K562 (cell line): Measurements from ENCODE around the gene RASEF. TPM values are rescaled to one million over a fixed set of nuclear protein-coding genes. Genes with fewer than 3 reads are reported as not detected.

Experiments
- CCNT2 ChIP-seq: IDR thresholded peaks from 2 replicates; pipeline ENCODE4 v1.6.1; 2011; ENCODE audit warnings: borderline replicate concordance, low read depth, mild to moderate bottlenecking, moderate library complexity, mixed read lengths, low read length; ENCODE audit not compliant: insufficient read length; ENCODE audit errors: extremely low read depth
- CHD4 ChIP-seq: fragments of 200-600 bp; sonication (generic); IDR thresholded peaks from 3 replicates; pipeline ENCODE4 v1.6.1; 2012; ENCODE audit warnings: low read depth, mild to moderate bottlenecking, mixed read lengths, low read length, inconsistent platforms; ENCODE audit not compliant: insufficient read depth, insufficient replicate concordance, poor library complexity, severe bottlenecking
- EWSR1 ChIP-seq: fragments of 450-650 bp; IDR thresholded peaks from 2 replicates; pipeline ENCODE4 v1.6.1; 2018; ENCODE audit warnings: borderline replicate concordance, mild to moderate bottlenecking, low read depth, moderate library complexity; ENCODE audit not compliant: partially characterized antibody
- FOXJ2 ChIP-seq: fragments of 200-800 bp; sonication (Bioruptor generic); IDR thresholded peaks from 2 replicates; pipeline ENCODE4 v1.6.1; 2016; ENCODE audit warnings: missing genetic modification characterization, missing compliant biosample characterization
- KDM2B ChIP-seq: fragments of 250-450 bp; sonication (Bioruptor Pico); IDR thresholded peaks from 2 replicates; pipeline ENCODE4 v1.8.0; 2021; ENCODE audit warnings: mild to moderate bottlenecking, moderate library complexity
- PCBP1 ChIP-seq: fragments of 200-400 bp; formaldehyde crosslinking; IDR thresholded peaks from 2 replicates; pipeline ENCODE4 v1.6.1; 2018; ENCODE audit warnings: mild to moderate bottlenecking, low read depth, low read length; ENCODE audit not compliant: poor library complexity, severe bottlenecking
- PHF8 ChIP-seq: fragments of 200-600 bp; sonication (generic); IDR thresholded peaks from 2 replicates; pipeline ENCODE4 v1.6.1; 2012; ENCODE audit warnings: mixed run types, mild to moderate bottlenecking, inconsistent platforms, low read length, moderate library complexity, borderline replicate concordance
- SRSF1 ChIP-seq: fragments of 200-400 bp; formaldehyde crosslinking; IDR thresholded peaks from 2 replicates; pipeline ENCODE4 v1.6.1; 2017; ENCODE audit warnings: mild to moderate bottlenecking, low read depth, low read length, moderate library complexity
- TBP ChIP-seq: optimal IDR thresholded peaks from 2 replicates; pipeline ENCODE3; 2011; ENCODE audit warnings: low read depth, low read length, improper control_type of control experiment
- ZNF134 ChIP-seq: fragments of 250-450 bp; sonication (Bioruptor Pico); conservative IDR thresholded peaks from 2 replicates; pipeline ENCODE4 v1.4.0; 2020
- ZNF253 ChIP-seq: fragments of 250-450 bp; sonication (Bioruptor Pico); conservative IDR thresholded peaks from 2 replicates; pipeline ENCODE4 v1.6.1; 2021; ENCODE audit warnings: mild to moderate bottlenecking
- polyA plus RNA-seq, 8 experiments: library from polyadenylated mRNA; depleted of rRNA in 4 of 8; stranded (reverse) in 5 of 8; unstranded in 3 of 8; fragments of >200 nt; fragmentation: Nextera tagmentation in 2 of 8; fragmentation: Illumina TruSeq in 1 of 8; extraction: Ambion mirVana in 2 of 8; extraction: Trizol in 1 of 8; gene quantifications; 2 replicates each; pipeline versions ENCODE4 v1.2.1 to v1.2.3, GENCODE V29; 2011 to 2014; ENCODE audit warnings: inconsistent platforms in 1 of 8, missing spikeins in 1 of 8
- total RNA-seq, 7 experiments: library from RNA; depleted of rRNA in 6 of 7; stranded (reverse); fragments of >200 nt in 6 of 7; fragmentation: Illumina TruSeq in 2 of 7; extraction: Trizol in 2 of 7; gene quantifications; 2 replicates each; pipeline versions ENCODE4 v1.2.1 to v1.2.3, GENCODE V29; 2011 to 2021; ENCODE audit warnings: low replicate concordance in 1 of 7
- TF ChIP-seq, protein P1 (sequence below): fragments of 200-800 bp; sonication (Bioruptor generic); IDR thresholded peaks from 2 replicates; pipeline ENCODE4 v1.6.1; 2016; ENCODE audit warnings: missing genetic modification characterization, missing compliant biosample characterization
- TF ChIP-seq, protein P2 (sequence below): IDR thresholded peaks from 2 replicates; pipeline ENCODE4 v1.6.1; 2011; ENCODE audit not compliant: insufficient read length; ENCODE audit errors: extremely low read depth

Gene RASEF
- total and polyA plus RNA-seq, 9 of the 15 experiments (the other 6 are each of a cell fraction or from before 2014, with no cell fraction given) = 0.01 to 0.18 (median 0.11) TPM; not detected in 4

DNA sequence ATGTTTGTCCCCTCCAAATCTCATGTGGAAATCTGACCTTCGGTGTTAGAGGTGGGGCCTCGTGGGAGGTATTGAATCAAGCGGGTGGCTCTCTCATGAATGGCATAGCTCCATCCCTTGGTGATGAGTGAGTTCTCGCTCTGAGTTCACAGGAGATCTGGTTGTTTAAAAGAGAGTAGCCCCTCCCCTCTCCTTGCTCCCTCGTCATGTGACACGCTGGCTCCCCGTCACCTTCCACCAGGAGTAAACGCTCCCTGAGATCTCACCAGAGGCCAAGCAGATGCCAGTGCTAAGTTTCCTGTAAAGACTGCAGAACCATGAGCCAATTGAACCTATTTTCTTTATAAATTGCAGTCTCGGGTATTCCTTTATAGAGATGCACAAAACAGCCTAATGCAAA lies 74.5 kb downstream of the RASEF start (continued):
- TF ChIP-seq CHD4 (no peak), PHF8 (no peak), ZNF134 (CRISPR knock-in tag) (no peak), KDM2B (CRISPR knock-in tag) (no peak), TBP (no peak), SRSF1 (no peak), FOXJ2 (tag) (no peak), ZNF253 (CRISPR knock-in tag) (no peak), EWSR1 (no peak), PCBP1 (no peak), CCNT2 (no peak)
- TF ChIP-seq, protein P1, sequence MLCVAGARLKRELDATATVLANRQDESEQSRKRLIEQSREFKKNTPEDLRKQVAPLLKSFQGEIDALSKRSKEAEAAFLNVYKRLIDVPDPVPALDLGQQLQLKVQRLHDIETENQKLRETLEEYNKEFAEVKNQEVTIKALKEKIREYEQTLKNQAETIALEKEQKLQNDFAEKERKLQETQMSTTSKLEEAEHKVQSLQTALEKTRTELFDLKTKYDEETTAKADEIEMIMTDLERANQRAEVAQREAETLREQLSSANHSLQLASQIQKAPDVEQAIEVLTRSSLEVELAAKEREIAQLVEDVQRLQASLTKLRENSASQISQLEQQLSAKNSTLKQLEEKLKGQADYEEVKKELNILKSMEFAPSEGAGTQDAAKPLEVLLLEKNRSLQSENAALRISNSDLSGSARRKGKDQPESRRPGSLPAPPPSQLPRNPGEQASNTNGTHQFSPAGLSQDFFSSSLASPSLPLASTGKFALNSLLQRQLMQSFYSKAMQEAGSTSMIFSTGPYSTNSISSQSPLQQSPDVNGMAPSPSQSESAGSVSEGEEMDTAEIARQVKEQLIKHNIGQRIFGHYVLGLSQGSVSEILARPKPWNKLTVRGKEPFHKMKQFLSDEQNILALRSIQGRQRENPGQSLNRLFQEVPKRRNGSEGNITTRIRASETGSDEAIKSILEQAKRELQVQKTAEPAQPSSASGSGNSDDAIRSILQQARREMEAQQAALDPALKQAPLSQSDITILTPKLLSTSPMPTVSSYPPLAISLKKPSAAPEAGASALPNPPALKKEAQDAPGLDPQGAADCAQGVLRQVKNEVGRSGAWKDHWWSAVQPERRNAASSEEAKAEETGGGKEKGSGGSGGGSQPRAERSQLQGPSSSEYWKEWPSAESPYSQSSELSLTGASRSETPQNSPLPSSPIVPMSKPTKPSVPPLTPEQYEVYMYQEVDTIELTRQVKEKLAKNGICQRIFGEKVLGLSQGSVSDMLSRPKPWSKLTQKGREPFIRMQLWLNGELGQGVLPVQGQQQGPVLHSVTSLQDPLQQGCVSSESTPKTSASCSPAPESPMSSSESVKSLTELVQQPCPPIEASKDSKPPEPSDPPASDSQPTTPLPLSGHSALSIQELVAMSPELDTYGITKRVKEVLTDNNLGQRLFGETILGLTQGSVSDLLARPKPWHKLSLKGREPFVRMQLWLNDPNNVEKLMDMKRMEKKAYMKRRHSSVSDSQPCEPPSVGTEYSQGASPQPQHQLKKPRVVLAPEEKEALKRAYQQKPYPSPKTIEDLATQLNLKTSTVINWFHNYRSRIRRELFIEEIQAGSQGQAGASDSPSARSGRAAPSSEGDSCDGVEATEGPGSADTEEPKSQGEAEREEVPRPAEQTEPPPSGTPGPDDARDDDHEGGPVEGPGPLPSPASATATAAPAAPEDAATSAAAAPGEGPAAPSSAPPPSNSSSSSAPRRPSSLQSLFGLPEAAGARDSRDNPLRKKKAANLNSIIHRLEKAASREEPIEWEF = no peak
- TF ChIP-seq, protein P2, sequence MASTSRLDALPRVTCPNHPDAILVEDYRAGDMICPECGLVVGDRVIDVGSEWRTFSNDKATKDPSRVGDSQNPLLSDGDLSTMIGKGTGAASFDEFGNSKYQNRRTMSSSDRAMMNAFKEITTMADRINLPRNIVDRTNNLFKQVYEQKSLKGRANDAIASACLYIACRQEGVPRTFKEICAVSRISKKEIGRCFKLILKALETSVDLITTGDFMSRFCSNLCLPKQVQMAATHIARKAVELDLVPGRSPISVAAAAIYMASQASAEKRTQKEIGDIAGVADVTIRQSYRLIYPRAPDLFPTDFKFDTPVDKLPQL = no peak
